H9 (cell line): ENCODE measurements around the gene SCGN. TPM values are rescaled to one million over a fixed set of nuclear protein-coding genes. Genes with fewer than 3 reads are reported as not detected.

Source experiments
- DNase-seq: peaks from one replicate; pipeline ENCODE4 v3.0.0-alpha.2; 2017
- H2AFZ ChIP-seq: one replicate; pipeline ENCODE4 v1.6.1; 2013; ENCODE audit warnings: mild to moderate bottlenecking, low read length, control low read depth, moderate library complexity
- H2AK5ac ChIP-seq: 2 replicates; pipeline ENCODE4 v1.6.1; 2013; ENCODE audit warnings: low read length, control low read depth, mixed read lengths; ENCODE audit not compliant: insufficient read length
- H2BK120ac ChIP-seq: one replicate; pipeline ENCODE4 v1.6.1; 2013; ENCODE audit warnings: low read depth, mild to moderate bottlenecking, low read length, control low read depth, inconsistent platforms; ENCODE audit not compliant: poor library complexity, severe bottlenecking
- H2BK12ac ChIP-seq: 2 replicates; pipeline ENCODE4 v1.6.1; 2013; ENCODE audit warnings: low read length, control low read depth, mixed read lengths, low read depth; ENCODE audit not compliant: insufficient read length
- H2BK15ac ChIP-seq: 2 replicates; pipeline ENCODE4 v1.6.1; 2013; ENCODE audit warnings: low read depth, low read length, control low read depth
- H2BK20ac ChIP-seq: one replicate; pipeline ENCODE4 v1.6.1; 2013; ENCODE audit warnings: low read depth, mild to moderate bottlenecking, low read length, control low read depth, inconsistent platforms; ENCODE audit not compliant: poor library complexity, severe bottlenecking
- H2BK5ac ChIP-seq: 2 replicates; pipeline ENCODE4 v1.6.1; 2013; ENCODE audit warnings: low read length, control low read depth, mixed read lengths; ENCODE audit not compliant: insufficient read length
- H3K14ac ChIP-seq: 2 replicates; pipeline ENCODE4 v1.6.1; 2013; ENCODE audit warnings: low read length, control low read depth; ENCODE audit not compliant: insufficient read depth
- H3K18ac ChIP-seq: 2 replicates; pipeline ENCODE4 v1.6.1; 2013; ENCODE audit warnings: low read depth, mild to moderate bottlenecking, mixed read lengths, low read length, control low read depth; ENCODE audit not compliant: insufficient read length
- H3K23ac ChIP-seq: 2 replicates; pipeline ENCODE4 v1.6.1; 2013; ENCODE audit warnings: low read length, control low read depth, mixed read lengths, low read depth; ENCODE audit not compliant: insufficient read length
- H3K23me2 ChIP-seq: 2 replicates; pipeline ENCODE4 v1.6.1; 2013; ENCODE audit warnings: low read depth, mild to moderate bottlenecking, mixed read lengths, low read length, control low read depth; ENCODE audit not compliant: insufficient read length, poor library complexity, severe bottlenecking
- H3K27ac ChIP-seq: 2 replicates; pipeline ENCODE4 v1.5.1; 2013; ENCODE audit warnings: low read length, control low read depth, mixed read lengths, low read depth; ENCODE audit not compliant: insufficient read length
- H3K27me3 ChIP-seq: 2 replicates; pipeline ENCODE4 v1.6.1; 2013; ENCODE audit warnings: low read length, control low read depth, inconsistent platforms; ENCODE audit not compliant: insufficient read depth
- H3K4ac ChIP-seq: 2 replicates; pipeline ENCODE4 v1.6.1; 2013; ENCODE audit warnings: low read depth, mild to moderate bottlenecking, control low read depth, inconsistent platforms, low read length, moderate library complexity
- H3K4me1 ChIP-seq: 2 replicates; pipeline ENCODE4 v1.6.1; 2013; ENCODE audit warnings: low read length, control low read depth, inconsistent platforms; ENCODE audit not compliant: insufficient read depth
- H3K4me2 ChIP-seq: 2 replicates; pipeline ENCODE4 v1.6.1; 2013; ENCODE audit warnings: low read length, control low read depth, mixed read lengths; ENCODE audit not compliant: insufficient read length, insufficient read depth
- H3K56ac ChIP-seq: 2 replicates; pipeline ENCODE4 v1.6.1; 2013; ENCODE audit warnings: low read depth, mild to moderate bottlenecking, mixed read lengths, low read length, control low read depth; ENCODE audit not compliant: insufficient read length
- H3K79me1 ChIP-seq: 2 replicates; pipeline ENCODE4 v1.6.1; 2013; ENCODE audit warnings: low read depth, mild to moderate bottlenecking, moderate library complexity, low read length, control low read depth, inconsistent platforms; ENCODE audit not compliant: insufficient read depth, poor library complexity, severe bottlenecking
- H3K79me2 ChIP-seq: 2 replicates; pipeline ENCODE4 v1.6.1; 2013; ENCODE audit warnings: low read length, control low read depth, inconsistent platforms; ENCODE audit not compliant: insufficient read depth
- H3K9ac ChIP-seq: 2 replicates; pipeline ENCODE4 v1.6.1; 2013; ENCODE audit warnings: low read length, control low read depth, mixed read lengths; ENCODE audit not compliant: insufficient read length; ENCODE audit errors: extremely low read depth
- H3K9me3 ChIP-seq: one replicate; pipeline ENCODE4 v1.6.1; 2013; ENCODE audit warnings: low read depth, low read length, inconsistent platforms; ENCODE audit not compliant: control insufficient read depth
- H3T11ph ChIP-seq: one replicate; pipeline ENCODE4 v1.6.1; 2013; ENCODE audit warnings: mild to moderate bottlenecking, low read length, control low read depth, inconsistent platforms
- H4K20me1 ChIP-seq: one replicate; pipeline ENCODE4 v1.6.1; 2013; ENCODE audit not compliant: control insufficient read depth, insufficient read length, insufficient read depth
- H4K5ac ChIP-seq: 2 replicates; pipeline ENCODE4 v1.6.1; 2013; ENCODE audit warnings: low read depth, mild to moderate bottlenecking, mixed read lengths, low read length, control low read depth; ENCODE audit not compliant: insufficient read length
- H4K8ac ChIP-seq: replicated peaks from 2 replicates; pipeline ENCODE4 v1.6.1; 2013; ENCODE audit warnings: low read length, control low read depth, mixed read lengths, low read depth; ENCODE audit not compliant: insufficient read length
- H4K91ac ChIP-seq: 2 replicates; pipeline ENCODE4 v1.6.1; 2013; ENCODE audit warnings: low read depth, mild to moderate bottlenecking, moderate library complexity, mixed read lengths, low read length, control low read depth; ENCODE audit not compliant: insufficient read length
- H3K27ac Mint-ChIP-seq, 3 experiments: 2 replicates in 2 of 3; 3 replicates in 1 of 3; pipeline ENCODE4 v1.8.0; 2020 to 2021; ENCODE audit warnings: mixed read lengths in 3 of 3, mild to moderate bottlenecking in 1 of 3, moderate library complexity in 1 of 3
- H3K27me3 Mint-ChIP-seq: 2 replicates; pipeline ENCODE4 v1.8.0; 2021; ENCODE audit warnings: low read depth, mild to moderate bottlenecking, moderate library complexity, mixed read lengths
- H3K36me3 Mint-ChIP-seq, 3 experiments: 2 replicates in 2 of 3; 3 replicates in 1 of 3; pipeline ENCODE4 v1.8.0; 2020 to 2021; ENCODE audit warnings: low read depth in 3 of 3, mixed read lengths in 3 of 3; ENCODE audit not compliant: insufficient read depth in 1 of 3
- H3K4me1 Mint-ChIP-seq, 2 experiments: 2 replicates each; pipeline ENCODE4 v1.8.0; 2020; ENCODE audit warnings: mixed read lengths in 2 of 2
- H3K4me3 Mint-ChIP-seq, 2 experiments: 2 replicates in 1 of 2; 3 replicates in 1 of 2; pipeline ENCODE4 v1.8.0; 2020 to 2021; ENCODE audit warnings: mild to moderate bottlenecking in 2 of 2, mixed read lengths in 2 of 2, moderate library complexity in 1 of 2
- H3K9me3 Mint-ChIP-seq, 2 experiments: 2 replicates in 1 of 2; 3 replicates in 1 of 2; pipeline ENCODE4 v1.8.0; 2020; ENCODE audit warnings: mild to moderate bottlenecking in 2 of 2, mixed read lengths in 2 of 2, moderate library complexity in 1 of 2
- WGBS: extraction: QIAGEN DNeasy Blood & Tissue Kit; methylation state at CpG from one replicate; pipeline ENCODE4 v1.1.7; 2013; ENCODE audit warnings: missing lambda C conversion rate, low lambda C conversion rate, mixed read lengths; ENCODE audit not compliant: insufficient read length; ENCODE audit errors: extremely low coverage; 5-methylcytosine and 5-hydroxymethylcytosine counted together
- total RNA-seq: library from RNA; stranded (reverse); gene quantifications from 2 replicates; pipeline ENCODE4 v1.2.1, GENCODE V29; 2021
- TF ChIP-seq, protein P1 (sequence below): fragments of 200-600 bp; sonication (generic); conservative IDR thresholded peaks from 3 replicates; pipeline ENCODE4 v1.8.0; 2021; ENCODE audit warnings: antibody characterized with exemption, mild to moderate bottlenecking

Gene SCGN
- total RNA-seq, 1 experiment from 2014 or later: not detected

DNA sequence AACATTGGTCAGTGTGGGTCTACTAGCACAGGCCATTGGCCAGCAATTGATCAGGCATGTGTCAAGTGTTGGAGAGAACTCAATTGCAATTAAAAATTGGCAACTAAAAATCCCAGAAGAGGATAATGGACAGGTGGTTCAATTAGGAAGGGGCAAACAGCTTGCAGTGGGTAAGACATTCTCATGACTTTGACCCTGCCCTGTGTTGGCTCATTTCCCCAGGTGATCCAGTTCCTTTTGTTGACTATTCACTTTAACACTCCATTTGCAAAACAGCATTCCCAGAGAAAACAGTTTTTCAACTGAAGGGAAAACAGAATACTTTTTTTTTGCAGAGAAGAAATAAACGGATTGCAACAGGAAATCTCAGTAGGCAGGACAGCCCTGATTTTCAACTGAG, 28.9 kb upstream of the SCGN start:
- H4K91ac ChIP-seq: no peak overlapping the region
- no peak overlapping the region for H3K4me2 ChIP-seq
- H2BK5ac ChIP-seq: no peak overlapping the region
- no peak overlapping the region for H3K18ac ChIP-seq
- no peak overlapping the region for H3K14ac ChIP-seq
- Mint-ChIP-seq H3K4me1 (peaks cover 22 to 24% of the 10 kb centered on the region in 2 experiments), H3K36me3 (peaks cover 0 to 2% (median 0%) of the 10 kb centered on the region in 3 experiments; a peak in 3 of 7 replicates), H3K27ac (peak overlapping the region in 1 of 3 experiments; percentile 62; a peak in 1 of 7 replicates), H3K27me3 (no peaks in the 10 kb centered on the region), H3K9me3 (no peaks in the 10 kb centered on the region), H3K4me3 (no peak overlapping the region)
- H3K9ac ChIP-seq: no peak overlapping the region
- no peak overlapping the region for H3T11ph ChIP-seq
- no peaks in the 10 kb centered on the region; the same call in 1 of the 2 replicates for H3K27me3 ChIP-seq
- peaks cover 3% of the 10 kb centered on the region; the same call in 1 of the 2 replicates for H3K4me1 ChIP-seq
- H3K23me2 ChIP-seq: no peaks in the 10 kb centered on the region
- H2BK15ac ChIP-seq: no peak overlapping the region
- H3K56ac ChIP-seq: no peak overlapping the region
- no peak for DNase-seq
- no peak overlapping the region for H3K27ac ChIP-seq
- H2BK120ac ChIP-seq: no peak overlapping the region
- no peaks in the 10 kb centered on the region for H3K9me3 ChIP-seq
- H3K79me2 ChIP-seq: no peaks in the 10 kb centered on the region
- TF ChIP-seq, protein P1, sequence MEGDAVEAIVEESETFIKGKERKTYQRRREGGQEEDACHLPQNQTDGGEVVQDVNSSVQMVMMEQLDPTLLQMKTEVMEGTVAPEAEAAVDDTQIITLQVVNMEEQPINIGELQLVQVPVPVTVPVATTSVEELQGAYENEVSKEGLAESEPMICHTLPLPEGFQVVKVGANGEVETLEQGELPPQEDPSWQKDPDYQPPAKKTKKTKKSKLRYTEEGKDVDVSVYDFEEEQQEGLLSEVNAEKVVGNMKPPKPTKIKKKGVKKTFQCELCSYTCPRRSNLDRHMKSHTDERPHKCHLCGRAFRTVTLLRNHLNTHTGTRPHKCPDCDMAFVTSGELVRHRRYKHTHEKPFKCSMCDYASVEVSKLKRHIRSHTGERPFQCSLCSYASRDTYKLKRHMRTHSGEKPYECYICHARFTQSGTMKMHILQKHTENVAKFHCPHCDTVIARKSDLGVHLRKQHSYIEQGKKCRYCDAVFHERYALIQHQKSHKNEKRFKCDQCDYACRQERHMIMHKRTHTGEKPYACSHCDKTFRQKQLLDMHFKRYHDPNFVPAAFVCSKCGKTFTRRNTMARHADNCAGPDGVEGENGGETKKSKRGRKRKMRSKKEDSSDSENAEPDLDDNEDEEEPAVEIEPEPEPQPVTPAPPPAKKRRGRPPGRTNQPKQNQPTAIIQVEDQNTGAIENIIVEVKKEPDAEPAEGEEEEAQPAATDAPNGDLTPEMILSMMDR: no peak
- H2BK20ac ChIP-seq: no peak overlapping the region
- H2AFZ ChIP-seq: no peak overlapping the region
- H3K79me1 ChIP-seq: no peaks in the 10 kb centered on the region
- WGBS: no CpG with 5 or more reads among the region's 1 CpG
- no peak overlapping the region for H3K4ac ChIP-seq
- H2BK12ac ChIP-seq: no peak overlapping the region
- H2AK5ac ChIP-seq: no peak overlapping the region
- no peak overlapping the region for H4K8ac ChIP-seq
- H3K23ac ChIP-seq: no peak overlapping the region
- H4K20me1 ChIP-seq: no peaks in the 10 kb centered on the region
- no peak overlapping the region for H4K5ac ChIP-seq
